Choroid plexus epithelial cell (primary cell): ENCODE measurements around the gene DEK.

Experiments used
- DNase-seq: peaks from one replicate; pipeline ENCODE4 v3.0.0-alpha.2; 2010; ENCODE audit warnings: low read depth
- H3K4me3 ChIP-seq: 2 replicates; pipeline ENCODE4 v1.5.1; 2011; ENCODE audit warnings: low read depth, mild to moderate bottlenecking, control low read depth, low read length, moderate library complexity
- TF ChIP-seq, protein P1 (sequence below): conservative IDR thresholded peaks from 2 replicates; pipeline ENCODE4 v1.5.1; 2011; ENCODE audit warnings: low read depth, mild to moderate bottlenecking, control low read depth, inconsistent platforms, low read length, moderate library complexity

Gene DEK

DNA sequence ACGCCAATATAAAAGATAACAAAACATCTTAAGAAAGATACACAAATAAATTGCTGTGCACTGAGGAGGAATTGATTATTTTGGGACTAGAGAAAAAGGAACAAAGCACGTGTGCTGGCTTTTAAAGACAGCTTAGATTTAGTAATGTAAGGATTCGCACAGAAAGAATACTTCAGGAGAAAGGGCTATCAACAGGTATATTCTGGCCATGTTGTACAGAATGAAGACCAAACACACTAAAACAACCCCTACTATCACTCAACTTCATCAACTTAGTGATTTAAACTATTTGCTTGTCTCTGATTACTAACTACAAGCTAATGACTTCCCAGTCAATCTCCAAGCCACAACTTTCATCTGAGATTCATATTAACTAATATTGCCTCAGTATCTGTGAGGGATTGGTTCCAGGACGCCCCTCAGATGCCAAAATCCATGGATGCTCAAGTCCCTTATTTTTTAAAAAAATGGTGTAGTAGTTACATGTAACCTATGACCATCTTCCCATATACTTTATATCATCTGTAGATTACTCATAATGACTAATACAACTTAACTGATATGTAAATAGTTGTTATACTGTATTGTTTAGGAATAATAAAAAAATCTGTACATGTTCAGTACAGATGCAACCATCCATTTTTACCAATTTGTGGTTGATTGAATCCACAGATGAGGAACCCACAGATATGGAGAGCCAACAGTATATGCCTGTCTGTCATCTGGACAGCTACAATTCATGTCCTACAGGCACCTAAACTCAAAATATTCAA lies 4.5 kb downstream of the DEK start:
- no peak overlapping the region for H3K4me3 ChIP-seq
- DNase-seq = no peak
- TF ChIP-seq, protein P1, sequence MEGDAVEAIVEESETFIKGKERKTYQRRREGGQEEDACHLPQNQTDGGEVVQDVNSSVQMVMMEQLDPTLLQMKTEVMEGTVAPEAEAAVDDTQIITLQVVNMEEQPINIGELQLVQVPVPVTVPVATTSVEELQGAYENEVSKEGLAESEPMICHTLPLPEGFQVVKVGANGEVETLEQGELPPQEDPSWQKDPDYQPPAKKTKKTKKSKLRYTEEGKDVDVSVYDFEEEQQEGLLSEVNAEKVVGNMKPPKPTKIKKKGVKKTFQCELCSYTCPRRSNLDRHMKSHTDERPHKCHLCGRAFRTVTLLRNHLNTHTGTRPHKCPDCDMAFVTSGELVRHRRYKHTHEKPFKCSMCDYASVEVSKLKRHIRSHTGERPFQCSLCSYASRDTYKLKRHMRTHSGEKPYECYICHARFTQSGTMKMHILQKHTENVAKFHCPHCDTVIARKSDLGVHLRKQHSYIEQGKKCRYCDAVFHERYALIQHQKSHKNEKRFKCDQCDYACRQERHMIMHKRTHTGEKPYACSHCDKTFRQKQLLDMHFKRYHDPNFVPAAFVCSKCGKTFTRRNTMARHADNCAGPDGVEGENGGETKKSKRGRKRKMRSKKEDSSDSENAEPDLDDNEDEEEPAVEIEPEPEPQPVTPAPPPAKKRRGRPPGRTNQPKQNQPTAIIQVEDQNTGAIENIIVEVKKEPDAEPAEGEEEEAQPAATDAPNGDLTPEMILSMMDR = no peak

DNA sequence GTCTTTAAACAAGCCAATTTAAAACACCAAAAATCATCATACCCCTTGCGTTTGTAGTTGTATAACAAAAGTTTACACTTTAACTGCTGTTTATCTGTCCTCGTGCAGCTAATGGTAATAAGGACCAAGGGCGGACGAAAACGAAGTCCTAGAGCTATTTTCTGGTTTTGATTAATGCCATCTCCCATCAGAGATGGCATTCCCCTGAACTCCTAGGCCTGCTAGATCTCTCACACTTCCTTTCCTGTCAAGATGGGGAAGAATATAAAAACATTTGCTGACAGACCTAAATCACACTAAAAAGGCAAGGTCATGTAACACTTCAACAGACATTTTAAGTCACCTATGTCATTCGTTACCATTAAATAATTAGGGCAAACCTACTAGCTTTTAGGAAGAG lies 9.5 kb downstream of the DEK start:
- DNase-seq = no peak
- no peak overlapping the region for H3K4me3 ChIP-seq
- TF ChIP-seq, protein P1 = no peak

DNA sequence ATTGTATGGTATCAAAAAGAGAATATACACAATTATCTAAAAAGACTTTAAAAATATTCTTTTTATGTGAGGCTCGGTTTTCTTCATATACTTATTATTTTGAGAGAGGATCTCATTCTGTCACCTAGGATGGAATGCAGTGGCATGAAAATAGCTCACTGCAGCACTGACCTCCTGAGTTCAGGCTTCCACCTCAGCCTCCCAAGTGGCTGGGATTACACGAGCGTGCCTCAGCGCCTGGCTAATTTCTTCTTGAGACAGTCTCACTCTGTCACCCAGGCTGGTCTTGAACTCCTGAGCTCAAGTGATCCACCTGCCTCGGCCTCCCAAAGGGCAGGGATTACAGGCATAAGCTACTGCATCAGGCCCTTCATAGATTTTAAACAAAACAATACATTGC lies 10.7 kb downstream of the DEK start:
- H3K4me3 ChIP-seq = no peak overlapping the region
- DNase-seq = no peak
- TF ChIP-seq, protein P1 = no peak

DNA sequence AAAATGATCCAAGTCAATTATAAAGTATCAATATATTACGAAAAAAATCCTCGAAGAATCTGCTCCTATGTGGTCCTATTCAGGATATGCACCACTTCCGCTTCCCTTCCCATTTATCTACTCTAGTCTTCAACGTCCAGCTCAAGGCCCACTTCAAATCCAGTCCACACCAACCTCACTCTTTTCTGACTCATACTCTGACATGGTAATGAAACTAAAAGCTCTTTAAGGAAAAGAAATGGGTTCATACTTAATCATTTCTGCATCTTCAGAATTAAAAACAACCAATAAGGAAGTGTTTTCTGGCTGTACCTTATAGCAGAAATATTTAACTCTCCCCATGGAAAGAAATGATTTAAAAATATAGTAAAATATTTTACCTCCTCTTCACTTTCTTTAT lies 15.1 kb downstream of the DEK start:
- H3K4me3 ChIP-seq = no peak overlapping the region
- TF ChIP-seq, protein P1 = no peak

DNA sequence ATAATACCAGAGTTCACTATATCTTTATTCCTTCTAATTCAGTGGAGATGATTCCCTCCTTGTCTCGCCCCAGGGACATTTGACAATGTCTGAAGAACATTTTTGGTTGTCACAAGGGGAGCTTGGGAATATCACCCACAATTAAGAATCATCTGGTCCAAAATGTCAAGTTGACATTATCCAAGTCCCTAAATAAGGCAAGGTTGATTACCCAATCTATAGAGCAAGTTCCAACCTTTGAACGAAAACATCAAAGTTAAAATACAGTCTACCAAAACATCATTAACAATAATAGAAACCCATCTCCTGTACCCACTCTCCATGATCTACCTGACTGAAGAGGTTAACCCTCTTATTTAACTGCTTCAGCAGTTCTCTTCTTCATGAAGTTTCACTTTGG lies 15.6 kb downstream of the DEK start:
- TF ChIP-seq, protein P1 = no peak
- DNase-seq = no peak
- H3K4me3 ChIP-seq = no peak overlapping the region

More for the DNA sequence above, 15.1 kb downstream of the DEK start:
- no peak for DNase-seq

DNA sequence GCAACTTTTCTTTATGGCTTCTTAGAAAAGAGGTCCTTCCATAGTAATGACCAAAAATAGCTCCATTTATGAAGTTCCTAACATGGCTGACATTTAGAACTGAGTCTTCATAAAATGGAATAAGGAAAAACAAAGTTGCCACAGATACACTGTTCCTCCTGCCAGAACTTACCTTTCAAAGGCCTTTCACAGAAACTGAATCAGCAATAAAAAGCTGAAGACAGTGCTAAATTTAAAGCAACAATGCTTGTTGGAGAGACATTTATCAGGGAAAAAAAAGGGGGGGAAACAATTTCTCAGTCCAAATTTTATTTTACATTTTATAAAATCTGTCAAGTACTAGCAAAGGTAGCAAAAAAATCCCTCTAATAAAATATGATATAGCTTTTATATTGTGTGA lies 17.3 kb downstream of the DEK start:
- TF ChIP-seq, protein P1 = no peak
- no peak overlapping the region for H3K4me3 ChIP-seq
- DNase-seq = no peak

DNA sequence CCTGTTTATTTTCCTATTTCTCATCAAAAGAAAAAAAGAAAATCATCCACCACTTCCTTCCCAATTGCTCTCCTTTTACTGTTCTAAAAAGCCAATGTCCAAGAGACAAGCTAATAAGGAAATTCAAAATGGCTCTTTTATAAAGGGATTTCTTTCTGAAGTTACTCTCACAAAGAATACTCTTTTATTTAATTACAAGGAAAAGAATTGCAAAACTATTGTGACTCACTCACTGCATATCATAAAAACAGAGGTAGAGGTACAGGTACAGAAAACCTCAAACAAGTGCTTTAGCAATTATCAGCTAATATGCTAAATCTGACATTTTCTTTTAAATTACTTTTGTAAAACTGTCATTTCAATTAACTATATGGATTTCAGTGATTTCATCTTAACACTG lies 18.1 kb downstream of the DEK start:
- no peak for DNase-seq
- TF ChIP-seq, protein P1 = no peak
- no peak overlapping the region for H3K4me3 ChIP-seq
